DOHH2 (cell line): ENCODE measurements around the gene CYP27A1.

ENCODE experiments used
- CTCF ChIP-seq: fragments of 200-600 bp; sonication (generic); IDR thresholded peaks from one replicate; pipeline ENCODE4 v1.5.1; 2014; ENCODE audit warnings: antibody characterized with exemption, mild to moderate bottlenecking, low read depth, low read length; ENCODE audit not compliant: poor library complexity, severe bottlenecking
- EZH2phosphoT487 ChIP-seq: fragments of 200-600 bp; sonication (generic); IDR thresholded peaks from 2 replicates; pipeline ENCODE4 v1.6.1; 2017; ENCODE audit warnings: borderline replicate concordance, mild to moderate bottlenecking, antibody characterized with exemption, low read length, moderate library complexity, mixed read lengths

DNA sequence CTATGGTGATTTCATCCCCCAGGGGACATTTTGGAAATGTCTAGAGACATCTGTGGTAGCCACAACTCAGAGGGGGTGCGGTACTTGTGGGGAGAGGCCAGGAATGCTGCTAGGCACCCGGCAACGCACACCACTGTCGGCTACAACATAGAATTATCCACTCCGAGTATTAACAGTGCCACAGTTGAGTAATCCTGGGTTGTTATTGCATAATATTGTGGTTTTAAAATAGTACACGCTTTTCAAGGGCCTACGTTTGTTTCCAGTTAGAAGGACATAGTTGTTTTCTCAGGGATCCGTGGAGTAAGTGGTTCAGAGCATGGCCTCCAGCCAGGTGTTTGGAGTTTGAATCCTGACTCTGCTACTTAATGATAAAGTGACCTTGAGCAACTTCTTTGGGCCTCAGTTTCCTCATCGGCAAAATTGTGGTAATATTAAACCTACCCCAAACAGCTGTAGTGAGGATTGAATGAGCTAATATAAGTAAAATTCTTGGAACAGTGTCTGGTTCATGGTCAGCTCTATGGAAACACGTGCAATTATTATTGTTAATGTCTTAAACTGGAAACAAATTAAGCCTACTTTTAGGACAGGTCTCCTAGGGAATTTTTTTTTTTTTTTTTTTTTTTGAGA, 24.5 kb downstream of the CYP27A1 start:
- TF ChIP-seq CTCF = no peak
- no peak for TF ChIP-seq EZH2phosphoT487
